ENCODE measurements around the gene NUDT3. TPM values are rescaled to one million over a fixed set of nuclear protein-coding genes. Genes with fewer than 3 reads are reported as not detected.

Gene NUDT3
- total RNA-seq, 2 donors from 2014 or later, result 22.8 to 24.7 TPM

DNA sequence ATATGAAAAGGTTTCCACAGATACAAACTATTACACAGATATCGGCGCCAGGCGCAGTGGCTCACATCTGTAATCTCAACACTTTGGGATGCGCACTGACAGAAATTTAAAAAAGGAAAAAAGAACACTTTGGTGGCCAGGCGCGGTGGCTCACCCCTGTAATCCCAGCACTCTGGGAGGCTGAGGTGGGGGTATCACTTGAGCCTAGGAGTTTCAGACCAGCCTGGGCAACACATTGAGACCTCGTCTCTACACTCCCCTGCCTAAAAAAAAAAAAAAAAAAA is 41.6 kb downstream of the NUDT3 start:
- no peaks in the 10 kb centered on the region for H3K27me3 ChIP-seq (ENCODE audit: control insufficient read depth, insufficient read depth, low read length, poor library complexity, severe bottlenecking)
- H3K27me3 Mint-ChIP-seq (ENCODE audit: insufficient read depth), result no peaks in the 10 kb centered on the region
- H3K36me3 Mint-ChIP-seq (ENCODE audit: low read depth), result no peaks in the 10 kb centered on the region
- no peaks in the 10 kb centered on the region for H3K4me1 ChIP-seq (ENCODE audit: control insufficient read depth, insufficient read depth, low read length)
- H3K27ac ChIP-seq (ENCODE audit: low read depth, low read length), result no peak overlapping the region
- H3K9me3 Mint-ChIP-seq, result no peaks in the 10 kb centered on the region
- TF ChIP-seq, protein P1, sequence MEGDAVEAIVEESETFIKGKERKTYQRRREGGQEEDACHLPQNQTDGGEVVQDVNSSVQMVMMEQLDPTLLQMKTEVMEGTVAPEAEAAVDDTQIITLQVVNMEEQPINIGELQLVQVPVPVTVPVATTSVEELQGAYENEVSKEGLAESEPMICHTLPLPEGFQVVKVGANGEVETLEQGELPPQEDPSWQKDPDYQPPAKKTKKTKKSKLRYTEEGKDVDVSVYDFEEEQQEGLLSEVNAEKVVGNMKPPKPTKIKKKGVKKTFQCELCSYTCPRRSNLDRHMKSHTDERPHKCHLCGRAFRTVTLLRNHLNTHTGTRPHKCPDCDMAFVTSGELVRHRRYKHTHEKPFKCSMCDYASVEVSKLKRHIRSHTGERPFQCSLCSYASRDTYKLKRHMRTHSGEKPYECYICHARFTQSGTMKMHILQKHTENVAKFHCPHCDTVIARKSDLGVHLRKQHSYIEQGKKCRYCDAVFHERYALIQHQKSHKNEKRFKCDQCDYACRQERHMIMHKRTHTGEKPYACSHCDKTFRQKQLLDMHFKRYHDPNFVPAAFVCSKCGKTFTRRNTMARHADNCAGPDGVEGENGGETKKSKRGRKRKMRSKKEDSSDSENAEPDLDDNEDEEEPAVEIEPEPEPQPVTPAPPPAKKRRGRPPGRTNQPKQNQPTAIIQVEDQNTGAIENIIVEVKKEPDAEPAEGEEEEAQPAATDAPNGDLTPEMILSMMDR (conservative IDR thresholded peaks at IDR 0.05), result no peak
- H3K27ac Mint-ChIP-seq, result no peak overlapping the region
- no peak overlapping the region for H3K4me3 ChIP-seq (ENCODE audit: low read length)
- H3K4me1 Mint-ChIP-seq, result peaks cover 6% of the 10 kb centered on the region
- no peaks in the 10 kb centered on the region for H3K9me3 ChIP-seq (ENCODE audit: control insufficient read depth, low read length)
- H3K4me3 Mint-ChIP-seq, result no peak overlapping the region
- no peak for DNase-seq
- H3K36me3 ChIP-seq (ENCODE audit: control insufficient read depth, insufficient read depth, low read length), result no peaks in the 10 kb centered on the region
- 93% methylated on average over 6 of the region's 7 CpGs; no CpG with 5 or more reads in 1 of the 2 experiments for WGBS, 2 experiments (ENCODE audit: insufficient coverage in 1 of 2, insufficient read length in 1 of 2)
- H3K9ac ChIP-seq (ENCODE audit: extremely low read depth, low read length, poor library complexity, severe bottlenecking), result no peak overlapping the region

DNA sequence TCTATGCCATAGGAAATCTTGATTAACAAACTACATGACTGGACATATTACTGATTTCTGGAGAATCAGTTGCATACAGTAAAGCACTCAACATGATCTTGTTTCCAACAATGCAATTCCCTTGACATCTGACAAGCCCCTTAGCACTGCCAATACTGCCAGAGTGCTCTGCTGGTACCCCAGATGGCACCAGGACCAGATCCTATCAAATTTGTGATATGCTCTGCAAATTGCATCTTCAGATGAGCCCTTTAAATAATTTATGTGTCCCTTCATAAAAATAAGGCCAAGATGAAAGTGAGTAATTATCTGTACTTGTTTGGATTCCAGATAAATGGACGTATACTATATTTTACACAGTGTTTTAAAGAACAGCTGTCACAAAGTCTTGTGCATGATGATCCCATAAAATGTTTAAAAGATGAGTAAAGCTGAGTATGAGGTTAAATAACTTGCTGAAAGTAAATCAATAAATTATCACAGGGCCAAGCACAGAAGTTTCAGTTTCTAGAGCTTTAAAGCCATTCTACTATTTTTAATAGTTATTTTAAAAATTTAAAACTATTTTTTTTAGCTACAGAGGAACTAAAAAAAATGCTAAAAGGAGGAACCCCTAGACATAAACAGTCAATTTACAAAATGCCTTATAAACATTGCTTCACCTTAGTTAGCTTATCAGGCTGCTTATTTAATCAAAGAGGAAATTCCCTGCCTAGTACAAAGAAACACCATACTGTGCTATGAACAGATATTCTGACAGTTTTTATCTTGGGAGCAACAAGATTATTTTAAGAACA is 42.1 kb downstream of the NUDT3 start:
- no peaks in the 10 kb centered on the region for H3K27me3 ChIP-seq (ENCODE audit: control insufficient read depth, insufficient read depth, low read length, poor library complexity, severe bottlenecking)
- no peak for DNase-seq
- H3K4me3 ChIP-seq (ENCODE audit: low read length), result no peak overlapping the region
- TF ChIP-seq, protein P1 (conservative IDR thresholded peaks at IDR 0.05), result no peak
- no peaks in the 10 kb centered on the region for H3K4me1 ChIP-seq (ENCODE audit: control insufficient read depth, insufficient read depth, low read length)
- WGBS, 2 experiments (ENCODE audit: insufficient coverage in 1 of 2, insufficient read length in 1 of 2), result 89% methylated on average over 1 of the region's 1 CpG; no CpG with 5 or more reads in 1 of the 2 experiments
- Mint-ChIP-seq H3K36me3 (ENCODE audit: low read depth) (no peaks in the 10 kb centered on the region), H3K4me3 (no peak overlapping the region), H3K27ac (no peak overlapping the region), H3K9me3 (no peaks in the 10 kb centered on the region), H3K4me1 (peaks cover 6% of the 10 kb centered on the region), H3K27me3 (ENCODE audit: insufficient read depth) (no peaks in the 10 kb centered on the region)
- H3K9ac ChIP-seq (ENCODE audit: extremely low read depth, low read length, poor library complexity, severe bottlenecking), result no peak overlapping the region
- no peak overlapping the region for H3K27ac ChIP-seq (ENCODE audit: low read depth, low read length)
- no peaks in the 10 kb centered on the region for H3K36me3 ChIP-seq (ENCODE audit: control insufficient read depth, insufficient read depth, low read length)
- H3K9me3 ChIP-seq (ENCODE audit: control insufficient read depth, low read length), result no peaks in the 10 kb centered on the region

- Mint-ChIP-seq H3K4me3 (no peak overlapping the region), H3K36me3 (ENCODE audit: low read depth) (no peaks in the 10 kb centered on the region), H3K27me3 (ENCODE audit: insufficient read depth) (no peaks in the 10 kb centered on the region), H3K27ac (no peak overlapping the region), H3K4me1 (peaks cover 6% of the 10 kb centered on the region), H3K9me3 (no peaks in the 10 kb centered on the region)
- H3K36me3 ChIP-seq (ENCODE audit: control insufficient read depth, insufficient read depth, low read length), result no peaks in the 10 kb centered on the region
- no peak overlapping the region for H3K9ac ChIP-seq (ENCODE audit: extremely low read depth, low read length, poor library complexity, severe bottlenecking)
- no peaks in the 10 kb centered on the region for H3K4me1 ChIP-seq (ENCODE audit: control insufficient read depth, insufficient read depth, low read length)
- H3K4me3 ChIP-seq (ENCODE audit: low read length), result no peak overlapping the region
- no peaks in the 10 kb centered on the region for H3K27me3 ChIP-seq (ENCODE audit: control insufficient read depth, insufficient read depth, low read length, poor library complexity, severe bottlenecking)
- no peak for DNase-seq
- TF ChIP-seq, protein P1 (conservative IDR thresholded peaks at IDR 0.05), result no peak
- 88 to 94% methylated on average over 2 to 4 of the region's 4 CpGs for WGBS, 2 experiments (ENCODE audit: insufficient coverage in 1 of 2, insufficient read length in 1 of 2)
- no peaks in the 10 kb centered on the region for H3K9me3 ChIP-seq (ENCODE audit: control insufficient read depth, low read length)
- H3K27ac ChIP-seq (ENCODE audit: low read depth, low read length), result no peak overlapping the region
Observed at GRCh38 chr6:34349211-34349610, 43.3 kb downstream of the NUDT3 start.
